M059J (cell line): ENCODE results near the gene GRID2. TPM values are rescaled to one million over a fixed set of nuclear protein-coding genes. Genes with fewer than 3 reads are reported as not detected.

ENCODE experiments used
- DNase-seq: peaks from one replicate; pipeline ENCODE4 v3.0.0-alpha.2; 2012; ENCODE audit warnings: low read depth
- total RNA-seq: library from RNA; depleted of rRNA; stranded (reverse); fragments of >200 nt; shearing (Covaris generic); gene quantifications from 2 replicates; pipeline ENCODE4 v1.2.3, GENCODE V29; 2014

Gene GRID2
- total RNA-seq, 1 experiment from 2014 or later, result 0.10 TPM

DNA sequence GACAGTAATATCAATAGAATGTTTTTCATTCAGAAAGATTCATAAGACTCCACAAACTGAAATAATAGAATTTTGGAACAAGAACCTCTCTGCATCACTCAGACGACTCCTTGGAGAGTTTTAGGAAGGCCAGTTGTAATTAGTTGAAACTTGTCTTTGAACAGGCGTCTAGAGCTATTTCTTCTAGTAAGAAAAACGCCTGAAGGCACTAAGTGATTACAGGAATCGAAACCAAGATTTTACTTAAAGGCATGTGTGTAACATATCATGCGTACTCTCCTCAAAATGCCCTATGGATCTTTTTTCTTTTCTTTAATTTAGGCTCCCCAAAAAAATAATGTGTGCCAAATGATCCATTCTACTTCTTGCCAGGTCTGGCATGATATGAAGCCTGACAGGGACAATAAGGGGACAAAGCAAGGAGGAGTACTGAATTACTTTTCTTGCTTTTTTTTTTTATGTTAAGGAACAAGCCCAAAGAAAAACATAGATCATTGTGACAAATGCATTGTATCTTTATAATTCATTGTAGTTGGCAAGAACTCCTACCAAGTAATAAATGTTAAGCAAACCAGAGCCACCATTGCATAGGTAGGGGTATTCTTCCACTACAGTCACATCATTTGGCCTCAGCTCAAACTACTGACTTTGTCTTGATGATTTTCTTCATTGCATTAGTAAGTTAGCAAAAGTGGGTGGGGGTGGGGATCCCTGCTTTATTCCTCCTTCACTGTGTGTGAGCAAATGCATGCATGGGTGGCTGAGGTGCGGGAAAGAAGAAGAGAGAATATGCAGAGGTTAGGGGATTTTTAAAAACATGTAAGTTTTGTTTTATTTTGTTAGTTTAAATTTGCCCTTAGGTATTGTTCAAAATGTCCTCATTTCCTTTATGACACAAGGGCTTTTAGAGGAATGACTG is 1444.9 kb downstream of the GRID2 start:
- peak; percentile 20 for DNase-seq

DNA sequence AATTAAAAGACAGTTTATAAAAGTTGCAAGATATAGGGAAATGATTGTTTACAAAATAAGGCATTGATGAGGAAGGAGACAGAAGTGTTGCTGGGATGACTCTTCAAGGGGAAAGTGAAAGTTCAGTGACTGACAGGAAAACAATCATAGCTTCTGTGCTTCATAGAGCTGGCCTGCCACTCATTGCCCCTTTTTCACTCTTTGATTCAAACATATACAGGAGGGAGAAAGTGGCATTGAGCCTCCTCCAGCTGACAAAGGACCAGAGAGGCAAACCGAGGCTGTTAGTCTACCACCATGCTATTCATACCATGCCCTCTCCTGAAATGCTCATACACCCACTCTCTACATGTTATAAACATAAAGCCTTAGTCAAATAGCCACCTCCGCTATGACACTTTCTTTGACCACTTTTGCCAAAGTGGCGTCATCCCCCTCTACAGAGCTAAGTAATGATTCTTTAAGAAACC is 1445.6 kb downstream of the GRID2 start:
- DNase-seq, result no peak

DNA sequence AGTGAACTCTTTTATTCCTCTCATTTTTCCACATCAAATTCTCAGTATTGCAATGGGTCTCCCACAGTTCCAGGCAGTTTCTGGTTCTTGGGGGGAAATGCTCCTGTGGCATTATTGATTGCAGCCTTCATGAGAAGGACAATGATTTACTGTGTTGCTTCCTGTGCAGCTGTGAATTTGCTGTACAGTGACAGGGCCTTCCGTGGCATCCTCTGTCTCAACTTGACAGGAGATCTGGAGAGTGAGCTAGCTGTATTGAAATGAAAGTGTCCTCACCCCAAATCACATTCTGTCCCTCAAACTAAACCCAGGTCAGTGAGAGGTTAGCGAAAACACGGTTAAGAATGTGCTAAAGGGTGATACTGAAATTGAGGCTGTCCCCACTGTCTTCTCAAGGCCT is 1447.6 kb downstream of the GRID2 start:
- DNase-seq, result no peak

DNA sequence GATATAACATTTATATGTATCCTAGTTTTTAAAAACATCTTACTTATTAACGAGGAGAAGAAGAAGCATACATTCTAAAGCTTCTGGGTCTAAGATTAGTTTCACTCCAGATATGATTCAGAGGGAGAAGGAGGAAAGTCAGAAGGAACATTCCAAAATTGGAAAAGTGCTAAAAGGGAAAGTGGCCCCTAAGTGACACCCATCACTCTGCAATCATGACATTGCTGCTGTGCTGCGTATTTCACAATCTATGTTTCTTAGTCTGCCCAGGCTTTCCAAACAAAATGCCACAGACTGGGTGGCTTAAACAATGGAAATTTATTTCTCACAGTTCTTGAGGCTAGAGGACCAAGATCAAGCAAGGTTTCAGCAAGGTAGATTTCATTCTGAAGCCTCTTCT is 1452.3 kb downstream of the GRID2 start:
- no peak for DNase-seq

DNA sequence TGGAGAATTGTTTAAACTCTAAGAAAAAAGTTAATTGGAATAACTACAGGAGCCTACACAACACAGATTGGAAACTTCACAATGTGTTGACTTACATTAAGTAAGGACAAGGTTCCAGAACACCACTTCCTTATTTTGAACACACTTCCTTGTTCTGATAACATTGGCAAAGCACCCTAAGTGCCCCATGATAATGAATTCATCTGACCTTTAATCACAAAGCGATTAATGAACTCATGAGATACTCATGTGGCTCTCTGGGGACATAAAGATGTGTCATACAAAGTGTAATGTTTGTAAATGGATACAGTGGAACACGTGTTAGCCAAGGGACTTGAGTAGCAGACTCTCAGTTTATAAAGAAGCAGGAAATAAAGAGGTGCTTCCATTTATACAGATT is 1455.7 kb downstream of the GRID2 start:
- no peak for DNase-seq

DNA sequence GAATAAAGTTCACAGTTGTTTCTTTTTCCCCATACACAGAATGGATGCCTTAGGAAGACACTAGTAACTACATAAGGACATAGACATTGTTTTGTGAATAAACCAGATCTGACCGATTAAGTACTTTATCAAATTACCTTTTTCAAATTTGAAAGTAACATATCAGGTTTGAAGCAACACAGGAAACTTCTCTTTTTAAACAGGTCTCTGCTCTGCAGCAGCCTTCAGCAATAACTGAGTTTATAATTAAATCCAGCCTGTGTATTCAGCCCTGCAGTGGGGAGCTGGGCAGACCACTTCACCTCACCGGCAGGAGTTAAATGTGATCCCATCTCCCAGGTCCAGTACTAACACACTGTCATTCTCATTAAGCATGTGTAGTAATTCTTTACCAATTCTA is 1456.5 kb downstream of the GRID2 start:
- no peak for DNase-seq

DNA sequence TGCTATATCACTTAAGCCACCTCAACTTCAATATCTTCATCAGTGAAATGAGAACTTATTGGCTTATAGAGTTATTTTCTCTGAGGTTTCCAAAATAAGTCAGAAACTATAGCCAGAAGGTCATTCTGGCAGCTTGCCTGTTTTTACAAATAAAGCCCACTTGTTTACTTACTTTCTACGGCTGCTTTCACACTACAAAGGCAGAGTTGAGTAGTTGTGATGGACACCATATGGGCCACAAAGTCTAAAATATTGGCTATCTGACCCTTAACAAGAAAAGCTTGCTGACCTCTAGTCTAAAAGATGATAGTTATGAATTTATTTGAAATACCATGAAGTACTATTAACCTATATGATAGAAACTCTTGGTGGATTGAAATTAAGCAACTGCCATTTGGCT is 1457.5 kb downstream of the GRID2 start:
- DNase-seq, result no peak

DNA sequence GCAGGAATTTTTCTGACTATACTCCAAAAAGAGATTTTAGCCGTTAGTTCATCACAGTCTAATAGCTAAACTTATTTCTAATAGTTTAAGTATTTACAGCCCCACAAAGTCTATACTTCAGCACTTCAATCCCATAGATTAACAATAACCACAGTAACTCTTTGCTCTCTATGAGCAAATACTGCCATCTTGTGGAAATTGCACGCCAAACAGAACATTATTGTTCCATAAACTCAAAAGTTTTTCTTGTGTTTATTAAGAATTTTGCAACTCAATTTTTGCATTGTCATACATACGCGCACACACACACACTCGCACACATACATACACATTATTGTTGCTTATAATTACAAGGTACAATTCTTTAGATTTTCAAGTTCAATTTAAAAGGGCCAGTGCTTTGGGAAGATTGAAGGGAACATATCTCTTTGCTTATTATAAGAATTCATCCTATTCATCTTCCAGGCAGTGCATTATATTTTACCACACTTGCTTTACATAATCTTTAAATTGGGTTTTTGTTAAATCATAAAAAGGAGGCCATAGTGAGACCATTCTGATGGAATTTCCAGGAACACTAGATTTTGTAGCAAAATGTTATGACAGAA is 1461.0 kb downstream of the GRID2 start:
- peak; percentile 36 for DNase-seq

DNA sequence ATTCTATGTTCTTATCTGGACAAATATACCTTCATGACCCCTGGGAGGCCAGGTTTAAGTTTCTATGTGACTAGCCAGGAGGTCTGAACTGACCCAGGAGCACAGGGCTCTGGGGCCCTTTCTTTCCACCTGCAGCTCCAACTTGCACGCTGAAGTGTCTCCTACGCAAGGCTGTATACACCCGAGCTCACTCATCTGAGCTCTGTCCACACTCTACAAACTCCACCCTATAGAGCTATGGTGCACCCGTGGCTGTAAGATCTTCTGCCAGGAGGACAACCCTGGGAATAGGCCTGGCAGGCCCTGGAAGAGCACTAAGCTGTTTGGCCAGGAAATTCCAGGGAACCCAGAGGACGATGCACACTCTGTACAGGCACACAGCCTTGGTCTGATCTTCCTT is 1464.2 kb downstream of the GRID2 start:
- no peak for DNase-seq

DNA sequence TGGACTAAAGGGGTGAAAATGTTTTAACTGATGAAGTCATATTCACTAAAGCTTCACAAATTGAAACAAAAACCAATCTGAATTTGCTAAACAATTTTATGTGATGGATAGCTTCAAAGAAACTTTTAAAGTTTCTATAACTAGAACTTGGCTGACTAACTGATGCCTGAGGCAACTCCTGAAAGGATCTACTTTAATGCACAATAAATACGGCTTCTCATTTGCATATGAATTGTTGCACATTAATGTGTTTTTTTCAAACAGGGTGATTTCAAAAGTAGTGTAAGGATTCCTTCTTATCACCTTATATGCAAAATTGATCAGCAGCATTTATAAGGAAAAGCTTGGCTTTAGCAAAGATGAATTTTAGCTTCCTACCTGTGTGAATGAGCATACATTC is 1466.4 kb downstream of the GRID2 start:
- DNase-seq, result peak; percentile 10

DNA sequence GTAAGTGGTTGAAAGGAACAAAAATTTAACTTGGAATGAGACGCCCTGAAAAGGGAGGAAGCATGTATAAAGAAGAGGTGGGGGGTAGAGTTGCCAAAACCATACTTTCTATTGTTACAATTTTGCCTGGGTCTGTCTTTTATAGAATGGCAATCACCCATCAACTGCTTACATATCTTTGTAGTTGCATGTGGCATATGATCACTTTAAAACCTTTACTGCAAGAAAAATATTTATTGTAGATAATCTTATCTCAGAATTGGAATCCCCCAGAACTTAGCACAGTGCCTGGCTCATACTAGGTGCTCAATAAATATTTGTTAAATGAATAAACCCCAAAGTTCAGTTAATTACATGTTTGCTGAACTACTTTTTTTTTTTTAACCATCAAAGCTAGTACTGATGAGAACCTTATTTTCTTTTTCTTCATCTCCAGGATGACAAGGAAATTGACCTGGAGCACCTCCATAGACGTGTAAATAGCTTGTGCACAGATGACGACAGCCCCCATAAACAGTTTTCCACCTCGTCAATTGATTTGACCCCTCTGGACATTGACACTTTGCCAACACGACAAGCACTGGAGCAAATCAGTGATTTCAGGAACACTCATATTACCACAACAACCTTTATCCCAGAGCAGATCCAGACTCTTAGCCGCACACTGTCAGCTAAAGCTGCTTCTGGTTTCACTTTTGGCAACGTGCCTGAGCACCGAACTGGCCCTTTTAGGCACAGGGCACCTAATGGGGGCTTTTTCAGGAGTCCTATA is 1468.1 kb downstream of the GRID2 start:
- peak; percentile 34 for DNase-seq

DNA sequence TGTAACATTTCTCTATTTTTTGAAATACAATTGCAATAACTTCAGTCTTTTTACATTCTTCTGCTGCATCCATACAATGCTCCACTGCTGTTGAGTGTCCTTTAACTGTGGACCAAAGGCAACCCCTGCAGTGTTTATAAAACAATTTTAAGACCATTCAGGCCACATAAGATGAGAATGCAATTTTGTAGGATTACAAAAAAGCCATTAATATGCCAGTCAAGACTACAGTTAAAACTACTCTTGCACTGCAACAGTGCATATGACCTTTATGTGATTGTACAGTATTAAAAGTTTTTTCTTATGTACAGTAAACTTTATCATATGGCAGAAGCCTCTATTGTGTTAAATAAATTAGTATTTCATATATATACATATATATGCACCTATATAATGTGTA is 1469.1 kb downstream of the GRID2 start:
- no peak for DNase-seq

DNA sequence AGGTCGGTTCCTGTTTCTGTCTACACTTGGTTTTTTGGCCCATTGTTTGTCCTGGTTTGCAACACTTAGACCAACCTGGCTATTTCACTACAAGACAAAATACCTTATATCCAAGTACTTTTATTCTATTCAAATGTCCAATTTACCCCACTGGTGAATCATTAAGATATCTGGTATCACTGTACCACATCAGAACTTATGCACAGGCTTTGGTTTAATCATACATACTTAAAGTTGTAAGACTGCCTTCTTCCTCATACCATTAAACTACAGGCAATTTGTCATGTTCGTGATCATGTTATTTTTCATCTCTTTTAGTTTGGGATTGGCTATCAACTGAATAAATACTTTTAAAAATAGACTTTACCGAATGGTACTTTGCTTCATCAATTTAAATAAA is 1471.8 kb downstream of the GRID2 start:
- no peak for DNase-seq

DNA sequence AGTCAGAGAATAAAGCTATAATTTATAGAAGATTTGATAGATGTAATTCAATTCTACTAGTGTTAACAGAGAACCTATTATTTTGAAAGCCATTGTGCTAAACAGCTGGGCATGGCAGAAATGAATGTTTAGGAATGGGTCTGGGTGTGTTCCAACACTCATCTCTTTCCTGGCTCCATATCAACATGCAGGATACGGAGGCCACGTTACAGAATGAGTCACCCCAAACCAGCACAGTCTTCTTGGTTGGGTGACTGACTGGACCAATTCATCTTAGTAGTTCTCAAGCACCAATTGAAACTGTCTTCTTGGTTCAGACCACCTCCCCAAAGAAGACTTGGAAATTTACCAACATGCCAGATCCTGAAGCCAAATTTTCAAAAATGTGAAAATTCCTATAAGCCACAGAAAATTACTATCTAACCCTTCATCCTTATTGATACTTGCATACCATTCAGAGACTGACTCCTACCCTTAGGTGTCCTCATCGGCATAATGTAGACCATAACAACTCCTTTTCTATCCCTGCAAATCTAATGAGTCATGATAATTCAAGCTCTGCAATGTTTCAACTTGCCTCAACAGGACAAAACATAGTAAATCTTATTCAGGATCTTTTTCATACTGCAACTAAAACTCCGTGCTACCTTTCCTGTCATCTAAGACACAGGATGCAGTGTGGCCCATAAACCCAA is 1472.8 kb downstream of the GRID2 start:
- DNase-seq, result peak; percentile 62

DNA sequence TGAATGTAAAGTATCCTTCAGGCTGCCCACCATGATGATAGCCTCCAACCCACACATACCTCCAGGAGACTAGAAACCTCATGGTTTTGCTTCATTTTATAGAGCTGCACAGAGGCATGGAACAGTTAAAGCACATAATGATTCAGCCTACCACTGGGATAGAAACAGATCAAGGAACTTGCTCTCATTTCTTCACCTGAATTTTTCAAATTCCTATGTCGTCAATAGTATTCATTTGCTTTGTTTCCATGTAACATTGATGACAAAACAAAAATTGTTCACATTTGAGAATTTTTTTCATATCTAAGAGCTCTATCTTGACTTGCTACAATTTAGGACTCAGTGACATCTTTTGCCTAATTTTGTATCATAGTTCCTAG is 1473.3 kb downstream of the GRID2 start:
- no peak for DNase-seq

DNA sequence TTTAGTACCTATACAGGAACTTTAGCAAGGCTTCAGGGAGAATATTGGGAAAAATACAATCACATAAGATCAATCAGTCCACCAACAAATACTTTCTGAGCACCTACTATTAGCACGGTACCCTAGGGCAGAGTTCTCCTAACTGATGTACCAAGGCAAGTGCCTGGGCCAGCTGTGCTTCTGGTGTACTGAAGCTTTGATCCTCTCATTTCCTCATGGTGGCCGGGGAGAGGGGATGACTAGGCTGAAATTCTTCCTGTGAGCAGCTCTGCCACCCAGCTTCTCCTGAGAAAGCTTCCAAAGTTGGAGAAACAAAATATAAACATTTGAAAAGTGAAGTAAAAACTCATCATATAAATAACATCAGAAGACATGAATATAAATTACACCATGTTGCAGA is 1475.5 kb downstream of the GRID2 start:
- DNase-seq, result no peak

DNA sequence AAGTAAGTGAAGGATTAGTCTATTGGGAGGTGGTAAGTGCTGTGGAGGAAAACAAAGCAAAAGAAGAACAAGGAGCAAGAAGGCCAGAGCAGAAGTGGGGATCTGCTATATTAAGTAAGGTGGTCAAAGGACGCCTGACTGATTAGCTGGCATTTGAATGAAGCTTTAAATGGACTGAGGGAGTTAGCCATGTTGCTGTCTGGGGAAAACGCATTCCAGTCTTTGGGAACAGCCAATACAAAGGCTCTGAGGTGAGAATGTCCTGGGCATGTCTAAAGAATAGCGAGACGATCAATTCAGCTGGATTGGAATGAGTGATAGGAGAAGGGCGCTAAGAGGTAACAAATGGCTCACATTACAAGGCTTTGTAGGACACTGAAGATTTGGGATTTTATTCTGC is 1476.3 kb downstream of the GRID2 start:
- no peak for DNase-seq

DNA sequence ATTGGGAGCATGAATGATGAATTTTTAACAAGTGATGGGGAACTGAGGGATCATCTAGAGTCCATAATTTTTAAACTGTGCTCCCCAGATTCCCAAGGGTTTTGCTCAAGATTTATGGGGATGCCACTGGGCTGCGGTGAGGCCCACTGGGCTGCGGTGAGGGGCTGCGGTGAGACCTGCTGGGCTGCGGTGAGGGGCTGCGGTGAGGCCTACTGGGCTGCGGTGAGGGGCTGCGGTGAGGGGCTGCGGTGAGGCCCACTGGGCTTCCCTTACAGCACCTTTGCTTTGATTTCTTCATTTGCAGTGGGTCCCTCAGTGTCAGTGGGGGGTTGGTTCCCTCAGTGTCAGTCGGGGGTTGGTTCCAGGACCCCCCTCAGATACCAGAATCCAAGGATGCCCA is 1477.4 kb downstream of the GRID2 start:
- no peak for DNase-seq

DNA sequence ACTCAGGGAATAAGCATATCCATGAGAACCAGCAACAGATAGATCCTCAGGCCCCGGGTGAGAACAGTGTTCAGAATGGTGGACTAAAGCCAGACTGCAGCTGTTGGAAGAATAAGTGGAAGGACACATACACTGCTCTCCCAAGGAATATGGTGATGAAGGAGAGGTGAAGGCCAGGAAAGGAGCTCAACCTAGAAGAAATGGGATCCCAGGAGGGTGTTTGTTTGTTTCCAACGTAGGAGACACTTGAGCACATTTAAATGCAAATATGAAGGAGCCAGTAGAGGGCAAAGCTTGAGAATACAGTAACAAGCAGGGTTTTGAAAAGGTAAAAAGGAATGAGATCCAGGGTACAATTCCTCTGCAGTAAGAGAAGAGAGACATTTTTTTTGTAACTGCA is 1482.4 kb downstream of the GRID2 start:
- no peak for DNase-seq

DNA sequence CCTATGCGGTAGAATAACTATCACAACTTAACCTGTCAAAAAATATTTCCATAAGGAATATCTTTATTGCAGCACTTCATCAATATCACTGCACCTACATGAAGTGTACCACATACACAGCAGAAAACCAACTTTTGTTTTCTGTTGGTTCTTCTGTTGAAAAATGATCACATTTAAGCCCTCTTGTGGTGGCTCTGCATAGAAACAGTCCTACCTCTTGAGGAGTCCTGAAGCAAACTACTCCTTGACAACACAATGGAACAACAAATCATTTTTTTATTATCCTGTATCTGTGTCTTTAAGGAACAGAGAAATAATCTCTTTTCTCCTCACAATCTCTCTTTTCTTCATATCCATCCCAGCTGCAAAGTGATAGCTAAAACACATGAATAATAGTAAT is 1484.9 kb downstream of the GRID2 start:
- DNase-seq, result peak; percentile 12

DNA sequence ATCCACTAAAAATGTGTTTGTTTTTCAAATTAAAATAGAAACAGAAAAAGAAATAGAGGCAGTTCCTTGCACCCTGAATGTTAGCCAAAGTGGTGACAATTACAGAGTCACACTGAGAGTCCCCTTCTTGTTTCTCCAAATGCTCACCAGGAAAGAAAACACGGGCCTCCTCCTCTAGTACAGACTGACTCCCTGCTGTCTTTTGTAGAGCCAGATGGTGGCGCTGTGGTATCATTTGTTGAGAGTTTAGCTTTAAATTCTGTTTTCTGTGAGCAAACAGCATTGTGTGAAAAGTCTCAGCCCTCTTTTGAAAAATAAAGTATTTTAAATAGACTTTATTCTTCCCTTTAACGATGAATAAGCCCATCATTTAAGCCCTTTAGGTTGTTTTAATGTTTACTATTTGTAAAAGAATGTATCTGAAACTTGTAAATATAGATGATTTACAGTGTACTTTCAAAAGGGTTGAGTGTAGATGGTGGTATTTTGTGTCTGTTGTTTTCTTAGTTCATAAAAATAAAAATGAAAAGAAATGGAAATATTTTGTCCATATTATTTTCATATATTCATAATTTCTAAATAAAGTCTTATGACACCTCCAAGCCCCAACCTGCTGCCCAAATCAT is 1487.9 kb downstream of the GRID2 start:
- DNase-seq, result peak; percentile 36

DNA sequence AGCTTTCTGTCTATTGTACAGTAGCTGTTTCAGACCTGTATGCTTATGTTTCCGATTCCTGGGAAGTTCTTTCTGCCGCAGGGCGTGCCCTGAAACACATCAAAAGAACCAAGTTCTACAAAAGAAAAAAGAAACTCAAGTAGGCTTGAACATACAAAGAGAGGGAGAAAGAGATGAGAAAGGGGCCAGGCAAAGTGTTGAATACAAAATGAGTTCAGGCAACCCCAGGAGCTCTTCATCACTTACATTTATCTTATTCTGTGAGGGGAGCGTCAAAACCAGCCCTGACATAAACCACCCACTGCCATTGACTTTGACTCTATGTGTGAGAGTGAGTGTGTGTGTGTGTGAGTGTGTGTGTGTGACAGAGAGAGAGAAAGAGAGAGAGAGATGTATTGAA is 1498.3 kb downstream of the GRID2 start:
- no peak for DNase-seq
